Testis (tissue), 2 donors: Measurements from ENCODE around the gene NR6A1.

Experiments
- POLR2A ChIP-seq: fragments of 450-650 bp; IDR thresholded peaks from one replicate; pipeline ENCODE4 v1.6.1; 2017; ENCODE audit warnings: antibody characterized with exemption, mild to moderate bottlenecking, moderate library complexity
- TF ChIP-seq, protein P1 (sequence below), 3 experiments: fragments of 450-650 bp in 2 of 3; fragments of 200-600 bp in 1 of 3; sonication (generic) in 1 of 3; IDR thresholded peaks; one replicate each; pipeline ENCODE4 v1.5.1; 2016 to 2019; ENCODE audit warnings: antibody characterized with exemption in 3 of 3, mild to moderate bottlenecking in 2 of 3, moderate library complexity in 1 of 3

DNA sequence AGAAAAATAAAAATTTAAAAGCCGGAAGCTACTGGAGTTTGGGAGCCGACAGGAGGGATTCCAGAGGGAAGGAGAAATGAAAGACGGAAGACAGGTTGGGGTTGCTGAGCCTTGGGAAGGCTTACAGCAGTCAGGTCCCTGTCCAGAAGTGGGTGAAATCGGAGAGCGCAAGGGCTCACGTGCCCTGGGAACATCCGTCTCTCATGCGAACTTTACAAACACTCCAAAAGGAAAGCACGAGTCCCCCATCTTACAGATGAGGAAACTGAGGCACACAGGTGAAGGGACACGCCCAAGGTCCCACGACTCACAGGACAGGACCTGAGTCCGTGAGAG lies 5.5 kb upstream of the NR6A1 start:
- TF ChIP-seq, protein P1, sequence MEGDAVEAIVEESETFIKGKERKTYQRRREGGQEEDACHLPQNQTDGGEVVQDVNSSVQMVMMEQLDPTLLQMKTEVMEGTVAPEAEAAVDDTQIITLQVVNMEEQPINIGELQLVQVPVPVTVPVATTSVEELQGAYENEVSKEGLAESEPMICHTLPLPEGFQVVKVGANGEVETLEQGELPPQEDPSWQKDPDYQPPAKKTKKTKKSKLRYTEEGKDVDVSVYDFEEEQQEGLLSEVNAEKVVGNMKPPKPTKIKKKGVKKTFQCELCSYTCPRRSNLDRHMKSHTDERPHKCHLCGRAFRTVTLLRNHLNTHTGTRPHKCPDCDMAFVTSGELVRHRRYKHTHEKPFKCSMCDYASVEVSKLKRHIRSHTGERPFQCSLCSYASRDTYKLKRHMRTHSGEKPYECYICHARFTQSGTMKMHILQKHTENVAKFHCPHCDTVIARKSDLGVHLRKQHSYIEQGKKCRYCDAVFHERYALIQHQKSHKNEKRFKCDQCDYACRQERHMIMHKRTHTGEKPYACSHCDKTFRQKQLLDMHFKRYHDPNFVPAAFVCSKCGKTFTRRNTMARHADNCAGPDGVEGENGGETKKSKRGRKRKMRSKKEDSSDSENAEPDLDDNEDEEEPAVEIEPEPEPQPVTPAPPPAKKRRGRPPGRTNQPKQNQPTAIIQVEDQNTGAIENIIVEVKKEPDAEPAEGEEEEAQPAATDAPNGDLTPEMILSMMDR (IDR thresholded peaks at IDR 0.05): no peak
- TF ChIP-seq POLR2A: no peak
